K562 (cell line): Measurements from ENCODE around the gene MUCL3. TPM values are rescaled to one million over a fixed set of nuclear protein-coding genes. Genes with fewer than 3 reads are reported as not detected.

Experiments
- BCOR ChIP-seq: fragments of 450-650 bp; IDR thresholded peaks from 2 replicates; pipeline ENCODE4 v1.6.1; 2016
- FOXJ2 ChIP-seq: fragments of 200-800 bp; sonication (Bioruptor generic); IDR thresholded peaks from 2 replicates; pipeline ENCODE4 v1.6.1; 2016; ENCODE audit warnings: missing genetic modification characterization, missing compliant biosample characterization
- GABPB1 ChIP-seq: sonication (generic); formaldehyde crosslinking; IDR thresholded peaks from 2 replicates; pipeline ENCODE4 v1.8.0; 2022; ENCODE audit warnings: mild to moderate bottlenecking, missing genetic modification reagents
- KLF16 ChIP-seq: IDR thresholded peaks from 2 replicates; pipeline ENCODE4 v1.6.1; 2016; ENCODE audit warnings: antibody characterized with exemption
- MEF2A ChIP-seq: IDR thresholded peaks from 2 replicates; pipeline ENCODE4 v1.6.1; 2011; ENCODE audit warnings: low read depth, mild to moderate bottlenecking, low read length, moderate library complexity; ENCODE audit not compliant: control insufficient read depth
- NCOR1 ChIP-seq: fragments of 450-650 bp; IDR thresholded peaks from 2 replicates; pipeline ENCODE4 v1.6.1; 2016; ENCODE audit warnings: mild to moderate bottlenecking, moderate library complexity
- PYGO2 ChIP-seq: fragments of 450-650 bp; IDR thresholded peaks from 2 replicates; pipeline ENCODE4 v1.6.1; 2016; ENCODE audit warnings: mild to moderate bottlenecking, missing genetic modification characterization, moderate library complexity, missing compliant biosample characterization
- RBBP5 ChIP-seq: fragments of 200-600 bp; sonication (generic); IDR thresholded peaks from 2 replicates; pipeline ENCODE4 v1.6.1; 2012; ENCODE audit warnings: borderline replicate concordance, mild to moderate bottlenecking, low read length, control low read depth, inconsistent platforms; ENCODE audit not compliant: insufficient read depth, poor library complexity, severe bottlenecking
- SREBF2 ChIP-seq: sonication (generic); formaldehyde crosslinking; IDR thresholded peaks from 2 replicates; pipeline ENCODE4 v1.4.0; 2020; ENCODE audit warnings: mild to moderate bottlenecking, missing genetic modification reagents
- TAF9B ChIP-seq: fragments of 450-650 bp; IDR thresholded peaks from 2 replicates; pipeline ENCODE4 v1.6.1; 2018; ENCODE audit warnings: mild to moderate bottlenecking; ENCODE audit not compliant: partially characterized antibody
- TRIM24 ChIP-seq, 2 experiments: fragments of 450-650 bp; IDR thresholded peaks; 2 replicates each; pipeline ENCODE4 v1.6.1; 2016
- ZBTB7A ChIP-seq: IDR thresholded peaks from 2 replicates; pipeline ENCODE4 v1.6.1; 2011; ENCODE audit warnings: low read depth, mild to moderate bottlenecking, low read length, moderate library complexity, borderline replicate concordance; ENCODE audit not compliant: control insufficient read depth
- ZKSCAN3 ChIP-seq: fragments of 250-450 bp; sonication (Bioruptor Pico); IDR thresholded peaks from 2 replicates; pipeline ENCODE4 v1.4.0; 2020
- ZNF57 ChIP-seq: fragments of 450-650 bp; formaldehyde crosslinking; IDR thresholded peaks from 2 replicates; pipeline ENCODE4 v1.4.0; 2020; ENCODE audit warnings: mild to moderate bottlenecking, moderate library complexity
- ZNF75A ChIP-seq: fragments of 450-650 bp; formaldehyde crosslinking; IDR thresholded peaks from 2 replicates; pipeline ENCODE4 v1.4.0; 2020; ENCODE audit warnings: mild to moderate bottlenecking
- polyA plus RNA-seq, 8 experiments: library from polyadenylated mRNA; depleted of rRNA in 4 of 8; stranded (reverse) in 5 of 8; unstranded in 3 of 8; fragments of >200 nt; fragmentation: Nextera tagmentation in 2 of 8; fragmentation: Illumina TruSeq in 1 of 8; extraction: Ambion mirVana in 2 of 8; extraction: Trizol in 1 of 8; gene quantifications; 2 replicates each; pipeline versions ENCODE4 v1.2.1 to v1.2.3, GENCODE V29; 2011 to 2014; ENCODE audit warnings: inconsistent platforms in 1 of 8, missing spikeins in 1 of 8
- total RNA-seq, 7 experiments: library from RNA; depleted of rRNA in 6 of 7; stranded (reverse); fragments of >200 nt in 6 of 7; fragmentation: Illumina TruSeq in 2 of 7; extraction: Trizol in 2 of 7; gene quantifications; 2 replicates each; pipeline versions ENCODE4 v1.2.1 to v1.2.3, GENCODE V29; 2011 to 2021; ENCODE audit warnings: low replicate concordance in 1 of 7
- TF ChIP-seq, protein P1 (sequence below): sonication (generic); formaldehyde crosslinking; IDR thresholded peaks from 2 replicates; pipeline ENCODE4 v1.8.0; 2023; ENCODE audit warnings: mild to moderate bottlenecking, missing genetic modification reagents
- TF ChIP-seq, protein P2 (sequence below), 2 experiments: fragments of 150-350 bp in 1 of 2; IDR thresholded peaks; 2 replicates each; pipeline ENCODE4 v1.6.1; 2012 to 2016; ENCODE audit warnings: low read depth in 2 of 2, low read length in 2 of 2, mild to moderate bottlenecking in 1 of 2, moderate library complexity in 1 of 2
- TF ChIP-seq, protein P3 (sequence below): sonication (generic); formaldehyde crosslinking; IDR thresholded peaks from 2 replicates; pipeline ENCODE4 v1.8.1; 2022; ENCODE audit warnings: missing genetic modification reagents

The MUCL3 gene
- total and polyA plus RNA-seq, 9 of the 15 experiments (the other 6 are each of a cell fraction or from before 2014, with no cell fraction given): 0.07 TPM; not detected in 8

DNA sequence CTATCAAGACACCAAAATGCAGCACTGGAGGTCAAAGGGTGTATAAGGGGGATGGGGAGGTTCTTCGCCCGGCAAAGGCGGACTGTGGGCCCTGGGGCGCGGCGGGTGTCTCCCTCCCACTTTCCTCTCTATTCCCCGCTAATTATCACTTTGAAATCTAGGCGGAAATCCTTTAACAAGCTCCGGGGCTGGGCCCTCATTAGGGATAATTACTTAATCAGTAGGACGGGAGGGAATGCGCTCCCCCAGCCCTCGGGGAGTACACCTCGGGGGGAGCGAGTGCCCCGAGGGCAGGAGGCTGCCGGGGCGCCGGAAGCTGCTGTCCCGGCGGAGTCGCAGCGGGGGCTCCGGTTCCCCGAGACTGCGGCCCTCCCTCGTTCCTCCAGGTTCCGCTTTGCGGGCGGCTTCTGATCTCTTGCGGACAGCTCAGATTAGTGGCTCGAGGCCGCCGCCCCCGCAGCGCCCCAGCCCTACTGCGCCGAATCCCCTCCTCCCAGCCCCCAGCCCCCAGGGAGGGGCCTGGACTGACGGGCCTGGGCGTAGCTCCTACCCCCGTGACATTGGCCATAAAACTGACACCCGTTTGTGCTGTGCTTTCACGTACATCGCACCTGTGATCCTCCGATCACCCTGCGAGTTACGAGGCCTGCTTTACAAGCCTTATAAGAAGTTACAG lies 14.7 kb downstream of the MUCL3 start (continued):
- TF ChIP-seq GABPB1 (CRISPR knock-in tag) (peak; percentile 97), RBBP5 (no peak), NCOR1 (no peak; the same call in 1 of the 2 replicates), ZNF57 (CRISPR knock-in tag) (no peak), PYGO2 (tag) (no peak), KLF16 (peak; percentile 50; the same call in 1 of the 2 replicates), ZNF75A (CRISPR knock-in tag) (no peak), TAF9B (peak; percentile 99), MEF2A (no peak), SREBF2 (CRISPR knock-in tag) (no peak), ZBTB7A (peak; percentile 82), TRIM24 (IDR thresholded peaks at IDR 0.05) (peak in 1 of 2 experiments; percentile 97; a peak in 2 of 4 replicates), FOXJ2 (peak; percentile 81; the same call in 1 of the 2 replicates), ZKSCAN3 (CRISPR knock-in tag) (no peak), BCOR (peak; percentile 56; the same call in 1 of the 2 replicates)
- TF ChIP-seq, protein P1, sequence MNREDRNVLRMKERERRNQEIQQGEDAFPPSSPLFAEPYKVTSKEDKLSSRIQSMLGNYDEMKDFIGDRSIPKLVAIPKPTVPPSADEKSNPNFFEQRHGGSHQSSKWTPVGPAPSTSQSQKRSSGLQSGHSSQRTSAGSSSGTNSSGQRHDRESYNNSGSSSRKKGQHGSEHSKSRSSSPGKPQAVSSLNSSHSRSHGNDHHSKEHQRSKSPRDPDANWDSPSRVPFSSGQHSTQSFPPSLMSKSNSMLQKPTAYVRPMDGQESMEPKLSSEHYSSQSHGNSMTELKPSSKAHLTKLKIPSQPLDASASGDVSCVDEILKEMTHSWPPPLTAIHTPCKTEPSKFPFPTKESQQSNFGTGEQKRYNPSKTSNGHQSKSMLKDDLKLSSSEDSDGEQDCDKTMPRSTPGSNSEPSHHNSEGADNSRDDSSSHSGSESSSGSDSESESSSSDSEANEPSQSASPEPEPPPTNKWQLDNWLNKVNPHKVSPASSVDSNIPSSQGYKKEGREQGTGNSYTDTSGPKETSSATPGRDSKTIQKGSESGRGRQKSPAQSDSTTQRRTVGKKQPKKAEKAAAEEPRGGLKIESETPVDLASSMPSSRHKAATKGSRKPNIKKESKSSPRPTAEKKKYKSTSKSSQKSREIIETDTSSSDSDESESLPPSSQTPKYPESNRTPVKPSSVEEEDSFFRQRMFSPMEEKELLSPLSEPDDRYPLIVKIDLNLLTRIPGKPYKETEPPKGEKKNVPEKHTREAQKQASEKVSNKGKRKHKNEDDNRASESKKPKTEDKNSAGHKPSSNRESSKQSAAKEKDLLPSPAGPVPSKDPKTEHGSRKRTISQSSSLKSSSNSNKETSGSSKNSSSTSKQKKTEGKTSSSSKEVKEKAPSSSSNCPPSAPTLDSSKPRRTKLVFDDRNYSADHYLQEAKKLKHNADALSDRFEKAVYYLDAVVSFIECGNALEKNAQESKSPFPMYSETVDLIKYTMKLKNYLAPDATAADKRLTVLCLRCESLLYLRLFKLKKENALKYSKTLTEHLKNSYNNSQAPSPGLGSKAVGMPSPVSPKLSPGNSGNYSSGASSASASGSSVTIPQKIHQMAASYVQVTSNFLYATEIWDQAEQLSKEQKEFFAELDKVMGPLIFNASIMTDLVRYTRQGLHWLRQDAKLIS: no peak
- TF ChIP-seq, protein P2, sequence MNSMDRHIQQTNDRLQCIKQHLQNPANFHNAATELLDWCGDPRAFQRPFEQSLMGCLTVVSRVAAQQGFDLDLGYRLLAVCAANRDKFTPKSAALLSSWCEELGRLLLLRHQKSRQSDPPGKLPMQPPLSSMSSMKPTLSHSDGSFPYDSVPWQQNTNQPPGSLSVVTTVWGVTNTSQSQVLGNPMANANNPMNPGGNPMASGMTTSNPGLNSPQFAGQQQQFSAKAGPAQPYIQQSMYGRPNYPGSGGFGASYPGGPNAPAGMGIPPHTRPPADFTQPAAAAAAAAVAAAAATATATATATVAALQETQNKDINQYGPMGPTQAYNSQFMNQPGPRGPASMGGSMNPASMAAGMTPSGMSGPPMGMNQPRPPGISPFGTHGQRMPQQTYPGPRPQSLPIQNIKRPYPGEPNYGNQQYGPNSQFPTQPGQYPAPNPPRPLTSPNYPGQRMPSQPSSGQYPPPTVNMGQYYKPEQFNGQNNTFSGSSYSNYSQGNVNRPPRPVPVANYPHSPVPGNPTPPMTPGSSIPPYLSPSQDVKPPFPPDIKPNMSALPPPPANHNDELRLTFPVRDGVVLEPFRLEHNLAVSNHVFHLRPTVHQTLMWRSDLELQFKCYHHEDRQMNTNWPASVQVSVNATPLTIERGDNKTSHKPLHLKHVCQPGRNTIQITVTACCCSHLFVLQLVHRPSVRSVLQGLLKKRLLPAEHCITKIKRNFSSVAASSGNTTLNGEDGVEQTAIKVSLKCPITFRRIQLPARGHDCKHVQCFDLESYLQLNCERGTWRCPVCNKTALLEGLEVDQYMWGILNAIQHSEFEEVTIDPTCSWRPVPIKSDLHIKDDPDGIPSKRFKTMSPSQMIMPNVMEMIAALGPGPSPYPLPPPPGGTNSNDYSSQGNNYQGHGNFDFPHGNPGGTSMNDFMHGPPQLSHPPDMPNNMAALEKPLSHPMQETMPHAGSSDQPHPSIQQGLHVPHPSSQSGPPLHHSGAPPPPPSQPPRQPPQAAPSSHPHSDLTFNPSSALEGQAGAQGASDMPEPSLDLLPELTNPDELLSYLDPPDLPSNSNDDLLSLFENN (IDR thresholded peaks at IDR 0.05; ENCODE audit: low read depth in 2 of 2, low read length in 2 of 2): peak in 1 of 2 experiments; percentile 58; a peak in 1 of 4 replicates
- TF ChIP-seq, protein P3, sequence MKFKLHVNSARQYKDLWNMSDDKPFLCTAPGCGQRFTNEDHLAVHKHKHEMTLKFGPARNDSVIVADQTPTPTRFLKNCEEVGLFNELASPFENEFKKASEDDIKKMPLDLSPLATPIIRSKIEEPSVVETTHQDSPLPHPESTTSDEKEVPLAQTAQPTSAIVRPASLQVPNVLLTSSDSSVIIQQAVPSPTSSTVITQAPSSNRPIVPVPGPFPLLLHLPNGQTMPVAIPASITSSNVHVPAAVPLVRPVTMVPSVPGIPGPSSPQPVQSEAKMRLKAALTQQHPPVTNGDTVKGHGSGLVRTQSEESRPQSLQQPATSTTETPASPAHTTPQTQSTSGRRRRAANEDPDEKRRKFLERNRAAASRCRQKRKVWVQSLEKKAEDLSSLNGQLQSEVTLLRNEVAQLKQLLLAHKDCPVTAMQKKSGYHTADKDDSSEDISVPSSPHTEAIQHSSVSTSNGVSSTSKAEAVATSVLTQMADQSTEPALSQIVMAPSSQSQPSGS (CRISPR knock-in tag): no peak
